Activated naive CD4-positive, alpha-beta T cell treated with anti-CD3 and anti-CD28 coated beads, Interleukin-2, amount 50 U/mL, for 24 hours (primary cell): ENCODE measurements around the gene IFNGR2.
A peak's percentile ranks its signal among the peaks of the same experiment; 100 is the strongest.
"Not testable (repeated sequence)": the region's sequence is repeated elsewhere in the genome, so short reads cannot be mapped to it uniquely, and the experiment has no call there.

Experiments used
- H3K27ac Mint-ChIP-seq: one replicate; pipeline ENCODE4 v1.8.0; 2021; ENCODE audit warnings: mild to moderate bottlenecking, mixed read lengths
- H3K27me3 Mint-ChIP-seq: one replicate; pipeline ENCODE4 v1.8.0; 2021; ENCODE audit warnings: mixed read lengths
- H3K36me3 Mint-ChIP-seq: one replicate; pipeline ENCODE4 v1.8.0; 2021; ENCODE audit warnings: mixed read lengths
- H3K4me1 Mint-ChIP-seq: one replicate; pipeline ENCODE4 v1.8.0; 2021; ENCODE audit warnings: mixed read lengths
- H3K4me3 Mint-ChIP-seq: one replicate; pipeline ENCODE4 v1.8.0; 2021; ENCODE audit warnings: mild to moderate bottlenecking, mixed read lengths
- H3K9me3 Mint-ChIP-seq: one replicate; pipeline ENCODE4 v1.8.0; 2021; ENCODE audit warnings: mixed read lengths

The IFNGR2 gene, protein sequence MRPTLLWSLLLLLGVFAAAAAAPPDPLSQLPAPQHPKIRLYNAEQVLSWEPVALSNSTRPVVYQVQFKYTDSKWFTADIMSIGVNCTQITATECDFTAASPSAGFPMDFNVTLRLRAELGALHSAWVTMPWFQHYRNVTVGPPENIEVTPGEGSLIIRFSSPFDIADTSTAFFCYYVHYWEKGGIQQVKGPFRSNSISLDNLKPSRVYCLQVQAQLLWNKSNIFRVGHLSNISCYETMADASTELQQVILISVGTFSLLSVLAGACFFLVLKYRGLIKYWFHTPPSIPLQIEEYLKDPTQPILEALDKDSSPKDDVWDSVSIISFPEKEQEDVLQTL

DNA sequence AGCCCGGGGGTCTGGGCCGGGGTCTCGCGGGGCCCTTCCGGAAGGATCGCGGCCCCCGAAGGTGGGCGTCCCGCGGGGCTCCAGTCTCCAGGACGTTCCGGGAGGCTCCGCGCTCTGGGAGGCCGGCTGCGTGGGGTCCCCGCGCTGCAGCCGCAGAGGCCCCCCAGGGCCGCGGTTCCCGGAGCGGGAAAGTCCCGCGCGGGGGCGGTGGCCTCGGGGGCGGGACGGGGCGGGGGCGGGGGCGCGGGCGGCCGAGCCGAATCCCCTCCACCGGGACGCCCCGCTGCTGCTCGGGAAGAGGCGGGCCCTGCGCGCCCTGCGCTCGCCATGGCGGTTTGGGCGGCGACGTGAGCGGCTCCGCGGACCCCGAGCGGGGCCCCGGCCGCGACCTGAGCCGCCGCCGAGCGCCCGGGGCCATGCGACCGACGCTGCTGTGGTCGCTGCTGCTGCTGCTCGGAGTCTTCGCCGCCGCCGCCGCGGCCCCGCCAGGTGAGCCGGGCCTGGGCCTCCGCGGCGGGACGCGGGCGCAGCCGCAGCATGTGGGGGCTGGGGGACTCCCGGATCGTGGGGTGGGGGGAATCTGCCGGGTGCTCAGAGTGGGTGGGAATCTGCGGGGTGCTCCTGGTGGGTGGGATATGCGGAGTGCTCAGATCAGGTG lies at the start of gene IFNGR2:
TSS of gene IFNGR2 (plus strand) at position 286 of the 658 bp plus-strand sequence. CDS start at position 417, 131 bp downstream.
- no peaks in the 10 kb centered on the region for H3K27me3 Mint-ChIP-seq
- H3K9me3 Mint-ChIP-seq = no peaks in the 10 kb centered on the region
- peaks cover 51% of the 10 kb centered on the region for H3K4me1 Mint-ChIP-seq
- peak within 1 kb of the TSS; percentile 95 for H3K27ac Mint-ChIP-seq
- peaks cover 2% of the 10 kb centered on the region for H3K36me3 Mint-ChIP-seq
- H3K4me3 Mint-ChIP-seq = peak within 1 kb of the TSS; percentile 97

DNA sequence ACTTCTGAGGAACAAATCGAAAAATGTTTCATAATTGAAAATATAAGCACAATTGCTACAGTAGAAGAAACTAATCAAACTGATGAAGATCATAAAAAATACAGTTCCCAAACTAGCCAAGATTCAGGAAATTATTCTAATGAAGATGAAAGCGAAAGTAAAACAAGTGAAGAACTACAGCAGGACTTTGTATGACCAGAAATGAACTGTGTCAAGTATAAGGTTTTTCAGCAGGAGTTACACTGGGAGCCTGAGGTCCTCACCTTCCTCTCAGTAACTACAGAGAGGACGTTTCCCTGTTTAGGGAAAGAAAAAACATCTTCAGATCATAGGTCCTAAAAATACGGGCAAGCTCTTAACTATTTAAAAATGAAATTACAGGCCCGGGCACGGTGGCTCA lies 47.9 kb upstream of the IFNGR2 start:
- H3K4me3 Mint-ChIP-seq = no peak overlapping the region
- H3K27ac Mint-ChIP-seq = peak overlapping the region; percentile 66
- peaks cover 10% of the 10 kb centered on the region for H3K4me1 Mint-ChIP-seq
- H3K36me3 Mint-ChIP-seq = peaks cover 6% of the 10 kb centered on the region
- H3K9me3 Mint-ChIP-seq = no peaks in the 10 kb centered on the region
- H3K27me3 Mint-ChIP-seq = no peaks in the 10 kb centered on the region

- no peaks in the 10 kb centered on the region for H3K9me3 Mint-ChIP-seq
- no peaks in the 10 kb centered on the region for H3K27me3 Mint-ChIP-seq
- peaks cover 9% of the 10 kb centered on the region for H3K4me1 Mint-ChIP-seq
- no peak overlapping the region for H3K4me3 Mint-ChIP-seq
- peaks cover 6% of the 10 kb centered on the region for H3K36me3 Mint-ChIP-seq
- H3K27ac Mint-ChIP-seq = no peak overlapping the region
Measured at GRCh38 chr21:33355996-33356395, 47.2 kb upstream of the IFNGR2 start.

- Mint-ChIP-seq H3K36me3 (peaks cover 6% of the 10 kb centered on the region), H3K4me1 (peaks cover 18% of the 10 kb centered on the region), H3K27ac (peak overlapping the region; percentile 46), H3K9me3 (no peaks in the 10 kb centered on the region), H3K27me3 (no peaks in the 10 kb centered on the region), H3K4me3 (no peak overlapping the region)
Measured at GRCh38 chr21:33357177-33357576, 46.0 kb upstream of the IFNGR2 start.

DNA sequence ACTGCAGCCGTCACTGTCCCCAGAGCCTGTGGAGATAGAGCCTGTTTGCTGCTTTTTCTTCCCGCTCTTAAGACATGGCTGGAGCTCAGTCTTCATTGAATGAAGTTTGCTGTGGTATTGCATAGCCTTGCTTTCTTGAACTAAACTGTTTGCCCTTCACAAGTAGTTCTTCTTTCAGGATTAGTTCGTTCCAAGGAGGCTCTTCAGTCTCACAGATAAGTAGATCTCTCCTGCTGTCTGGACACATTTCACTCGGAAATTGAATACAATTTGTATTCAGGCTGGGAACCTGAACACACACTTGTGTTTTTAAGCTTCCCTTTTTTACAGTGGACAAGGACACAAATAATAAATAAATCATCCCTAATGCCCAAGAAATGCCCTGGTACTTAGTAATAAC lies 43.8 kb upstream of the IFNGR2 start:
- Mint-ChIP-seq H3K4me3 (no peak overlapping the region), H3K9me3 (no peaks in the 10 kb centered on the region), H3K27ac (peak overlapping the region; percentile 38), H3K36me3 (peaks cover 4% of the 10 kb centered on the region), H3K27me3 (no peaks in the 10 kb centered on the region), H3K4me1 (peaks cover 24% of the 10 kb centered on the region)

GRCh38 chr21:33360281-33360680 lies 42.9 kb upstream of the IFNGR2 start:
- Mint-ChIP-seq H3K36me3 (peaks cover 2% of the 10 kb centered on the region), H3K9me3 (no peaks in the 10 kb centered on the region), H3K4me1 (peaks cover 21% of the 10 kb centered on the region), H3K27ac (no peak overlapping the region), H3K27me3 (no peaks in the 10 kb centered on the region), H3K4me3 (no peak overlapping the region)

- Mint-ChIP-seq H3K27ac (peak overlapping the region; percentile 73), H3K4me1 (peaks cover 20% of the 10 kb centered on the region), H3K9me3 (no peaks in the 10 kb centered on the region), H3K36me3 (peaks cover 2% of the 10 kb centered on the region), H3K27me3 (no peaks in the 10 kb centered on the region), H3K4me3 (peak overlapping the region; percentile 84)
Measured at GRCh38 chr21:33360881-33361602, 42.2 kb upstream of the IFNGR2 start.

- H3K4me3 Mint-ChIP-seq = peak overlapping the region; percentile 84
- peak overlapping the region; percentile 95 for H3K27ac Mint-ChIP-seq
- peaks cover 20% of the 10 kb centered on the region for H3K4me1 Mint-ChIP-seq
- H3K9me3 Mint-ChIP-seq = no peaks in the 10 kb centered on the region
- H3K36me3 Mint-ChIP-seq = no peaks in the 10 kb centered on the region
- H3K27me3 Mint-ChIP-seq = no peaks in the 10 kb centered on the region
Measured at GRCh38 chr21:33362044-33362555, 41.1 kb upstream of the IFNGR2 start.

DNA sequence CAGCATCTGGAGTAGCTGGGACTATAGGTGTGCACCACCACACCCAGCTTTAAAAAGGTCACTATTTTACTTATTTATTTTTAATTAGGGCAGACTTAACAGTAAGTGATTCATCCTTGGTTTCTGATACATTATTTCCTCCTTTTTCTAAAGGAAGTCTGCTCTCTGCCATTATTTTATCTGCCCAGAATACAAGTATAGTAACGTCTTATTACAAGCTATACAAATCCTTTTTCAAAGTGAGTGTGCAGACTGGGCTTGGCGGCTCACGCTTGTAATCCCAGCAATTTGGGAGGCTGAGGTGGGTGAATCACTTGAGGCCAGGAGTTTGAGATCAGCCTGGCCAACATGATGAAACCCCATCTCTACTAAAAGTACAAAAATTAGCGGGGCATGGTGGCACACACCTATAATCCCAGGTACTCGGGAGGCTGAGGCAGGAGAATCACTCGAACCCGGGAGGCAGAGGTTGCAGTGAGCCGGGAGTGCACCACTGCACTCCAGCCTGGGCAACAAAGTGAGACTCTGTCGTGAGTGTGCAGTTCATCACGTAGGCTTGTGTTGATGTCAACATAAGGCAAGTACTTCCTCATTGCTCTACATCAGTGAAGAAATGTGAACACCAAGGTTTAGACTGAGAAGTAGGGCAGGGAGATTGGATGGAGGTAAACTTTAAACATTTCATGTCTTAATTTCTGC lies 39.2 kb upstream of the IFNGR2 start:
- H3K36me3 Mint-ChIP-seq, H3K4me3 Mint-ChIP-seq, H3K27ac Mint-ChIP-seq, H3K9me3 Mint-ChIP-seq, H3K27me3 Mint-ChIP-seq: not testable (repeated sequence)
- H3K4me1 Mint-ChIP-seq = peaks cover 20% of the 10 kb centered on the region

- peaks cover 5% of the 10 kb centered on the region for H3K9me3 Mint-ChIP-seq
- no peak overlapping the region for H3K27ac Mint-ChIP-seq
- H3K36me3 Mint-ChIP-seq = peaks cover 5% of the 10 kb centered on the region
- H3K4me1 Mint-ChIP-seq = peaks cover 20% of the 10 kb centered on the region
- H3K27me3 Mint-ChIP-seq = no peaks in the 10 kb centered on the region
- H3K4me3 Mint-ChIP-seq = no peak overlapping the region
Measured at GRCh38 chr21:33364830-33365229, 38.4 kb upstream of the IFNGR2 start.

GRCh38 chr21:33367309-33367973 lies 35.8 kb upstream of the IFNGR2 start:
- peaks cover 5% of the 10 kb centered on the region for H3K9me3 Mint-ChIP-seq
- no peak overlapping the region for H3K4me3 Mint-ChIP-seq
- peak overlapping the region; percentile 46 for H3K27ac Mint-ChIP-seq
- H3K27me3 Mint-ChIP-seq = no peaks in the 10 kb centered on the region
- H3K36me3 Mint-ChIP-seq = peaks cover 5% of the 10 kb centered on the region
- peaks cover 4% of the 10 kb centered on the region for H3K4me1 Mint-ChIP-seq

- Mint-ChIP-seq H3K36me3 (peaks cover 5% of the 10 kb centered on the region), H3K27me3 (no peaks in the 10 kb centered on the region), H3K4me3 (no peak overlapping the region), H3K9me3 (peaks cover 5% of the 10 kb centered on the region), H3K4me1 (no peaks in the 10 kb centered on the region), H3K27ac (peak overlapping the region; percentile 30)
Measured at GRCh38 chr21:33368124-33368523, 35.1 kb upstream of the IFNGR2 start.

- Mint-ChIP-seq H3K9me3 (peaks cover 5% of the 10 kb centered on the region), H3K27me3 (no peaks in the 10 kb centered on the region), H3K4me1 (peaks cover under 1% of the 10 kb centered on the region), H3K27ac (peak overlapping the region; percentile 30), H3K4me3 (no peak overlapping the region), H3K36me3 (peaks cover 5% of the 10 kb centered on the region)
Measured at GRCh38 chr21:33368576-33368975, 34.6 kb upstream of the IFNGR2 start.

- H3K27ac Mint-ChIP-seq = peak overlapping the region; percentile 30
- H3K27me3 Mint-ChIP-seq = no peaks in the 10 kb centered on the region
- peaks cover 5% of the 10 kb centered on the region for H3K9me3 Mint-ChIP-seq
- H3K4me3 Mint-ChIP-seq = no peak overlapping the region
- peaks cover 5% of the 10 kb centered on the region for H3K36me3 Mint-ChIP-seq
- H3K4me1 Mint-ChIP-seq = peaks cover 6% of the 10 kb centered on the region
Measured at GRCh38 chr21:33369586-33369985, 33.6 kb upstream of the IFNGR2 start.

- peaks cover 5% of the 10 kb centered on the region for H3K9me3 Mint-ChIP-seq
- peaks cover 11% of the 10 kb centered on the region for H3K4me1 Mint-ChIP-seq
- H3K27ac Mint-ChIP-seq = no peak overlapping the region
- H3K4me3 Mint-ChIP-seq = no peak overlapping the region
- H3K36me3 Mint-ChIP-seq = peaks cover 5% of the 10 kb centered on the region
- H3K27me3 Mint-ChIP-seq = no peaks in the 10 kb centered on the region
Measured at GRCh38 chr21:33370305-33370704, 32.9 kb upstream of the IFNGR2 start.
